HG03064 (cell line): ENCODE results near the gene RFPL4A.
"Not testable (repeated sequence)": the region's sequence is repeated elsewhere in the genome, so short reads cannot be mapped to it uniquely, and the experiment has no call there.

Experiments
- ATAC-seq: cut with Tn5 transposase; IDR thresholded peaks from one replicate; pipeline ENCODE4 v1.9.1; 2021; ENCODE audit warnings: low read depth; ENCODE audit not compliant: unreplicated experiment

The RFPL4A gene

DNA sequence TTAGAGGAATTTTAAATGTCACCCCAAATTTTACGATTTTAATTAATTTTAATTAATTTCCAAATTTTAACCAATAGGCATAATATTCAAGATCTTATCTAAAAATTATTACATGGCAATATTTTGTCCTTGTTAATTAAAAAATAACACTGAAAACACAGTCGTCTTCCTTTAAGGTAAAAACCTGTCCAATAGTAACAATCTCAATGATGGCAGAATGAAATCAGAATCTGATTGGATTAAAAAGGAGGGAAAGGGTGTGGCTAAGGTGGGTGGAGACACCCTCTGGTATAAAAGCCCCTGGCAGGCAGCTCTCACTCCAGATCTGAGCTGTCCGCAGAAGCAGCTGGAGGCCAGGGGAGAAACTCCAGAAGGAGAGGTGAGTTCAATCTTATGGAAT is at the start of gene RFPL4A:
TSS of gene RFPL4A (plus strand) at position 301 of the 400 bp plus-strand sequence. CDS start 2,704 bp downstream, outside the sequence.
- not testable (repeated sequence) for ATAC-seq

GRCh38 chr19:55711719-55712118 is 47.2 kb upstream of the RFPL4A start:
- ATAC-seq = no peak

DNA sequence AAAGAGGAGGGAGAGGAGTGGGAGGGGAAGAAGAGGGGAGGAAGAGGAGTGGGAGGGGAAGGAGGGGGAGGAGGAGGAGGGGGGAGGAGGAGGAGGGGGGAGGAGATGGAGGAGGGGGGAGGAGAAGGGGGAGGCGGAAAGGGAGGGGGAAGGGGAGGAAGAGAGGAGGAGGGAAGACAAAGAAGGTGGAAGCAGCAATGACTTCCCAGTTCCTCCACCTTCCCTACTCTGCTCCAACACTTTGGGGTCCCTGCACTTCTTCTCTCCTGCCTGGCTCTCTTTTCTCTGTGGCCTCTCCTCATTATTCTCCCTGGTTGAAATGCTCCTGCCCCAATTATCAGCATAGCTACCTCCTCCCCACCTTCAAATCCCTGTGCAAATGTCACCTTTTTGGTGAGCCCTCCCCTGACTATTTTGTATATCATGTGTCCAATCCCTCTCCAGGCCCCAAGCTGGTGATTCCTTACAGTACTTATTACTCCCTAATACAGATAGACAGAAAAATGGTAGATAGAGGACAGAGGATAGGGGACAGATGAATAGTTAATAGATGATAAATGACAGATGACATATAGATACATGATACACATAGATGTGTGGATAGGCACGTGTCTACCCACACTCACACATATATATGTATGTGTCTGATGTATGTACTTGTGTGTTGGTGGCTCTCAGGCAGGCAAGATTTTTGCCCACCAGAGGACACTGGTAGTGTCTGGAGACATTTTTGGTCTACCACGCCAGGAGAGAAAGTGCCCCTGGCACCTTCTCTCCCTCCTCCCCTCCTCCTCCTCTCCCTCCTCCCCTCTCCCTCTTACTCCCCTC is 45.9 kb upstream of the RFPL4A start:
- no peak for ATAC-seq

GRCh38 chr19:55716531-55716930 is 42.4 kb upstream of the RFPL4A start:
- no peak for ATAC-seq

GRCh38 chr19:55717251-55717650 is 41.6 kb upstream of the RFPL4A start:
- ATAC-seq = no peak

DNA sequence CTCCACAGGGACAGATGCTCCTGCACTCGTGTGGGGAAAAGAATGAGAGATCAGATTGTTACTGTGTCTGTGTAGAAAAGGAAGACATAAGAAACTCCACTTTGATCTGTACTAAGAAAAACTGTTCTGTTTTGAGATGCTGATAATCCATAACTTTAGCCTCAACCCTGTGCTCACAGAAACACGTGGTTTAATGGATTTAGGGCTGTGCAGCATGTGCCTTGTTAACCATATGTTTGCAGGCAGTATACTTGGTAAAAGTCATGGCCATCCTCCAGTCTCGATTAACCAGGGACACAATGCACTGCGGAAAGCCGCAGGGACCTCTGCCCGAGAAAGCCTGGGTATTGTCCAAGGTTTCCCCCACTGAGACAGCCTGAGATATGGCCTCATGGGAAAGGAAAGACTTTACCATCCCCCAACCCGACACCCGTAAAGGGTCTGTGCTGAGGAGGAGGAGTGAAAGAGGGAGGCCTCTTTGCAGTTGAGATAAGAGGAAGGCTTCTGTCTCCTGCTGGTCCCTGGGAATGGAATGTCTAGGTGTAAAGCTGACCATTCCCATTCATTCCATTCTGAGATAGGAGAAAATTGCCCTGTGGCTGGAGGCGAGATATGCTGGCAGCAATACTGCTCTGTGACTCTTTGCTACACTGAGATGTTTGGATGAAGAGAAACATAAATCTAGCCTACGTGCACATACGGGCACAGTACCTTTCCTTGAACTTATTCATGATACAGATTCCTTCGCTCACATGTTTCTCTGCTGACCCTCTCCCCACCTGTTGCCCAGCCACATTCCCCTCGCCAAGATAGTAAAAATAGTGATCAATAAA is 40.8 kb upstream of the RFPL4A start:
- not testable (repeated sequence) for ATAC-seq

DNA sequence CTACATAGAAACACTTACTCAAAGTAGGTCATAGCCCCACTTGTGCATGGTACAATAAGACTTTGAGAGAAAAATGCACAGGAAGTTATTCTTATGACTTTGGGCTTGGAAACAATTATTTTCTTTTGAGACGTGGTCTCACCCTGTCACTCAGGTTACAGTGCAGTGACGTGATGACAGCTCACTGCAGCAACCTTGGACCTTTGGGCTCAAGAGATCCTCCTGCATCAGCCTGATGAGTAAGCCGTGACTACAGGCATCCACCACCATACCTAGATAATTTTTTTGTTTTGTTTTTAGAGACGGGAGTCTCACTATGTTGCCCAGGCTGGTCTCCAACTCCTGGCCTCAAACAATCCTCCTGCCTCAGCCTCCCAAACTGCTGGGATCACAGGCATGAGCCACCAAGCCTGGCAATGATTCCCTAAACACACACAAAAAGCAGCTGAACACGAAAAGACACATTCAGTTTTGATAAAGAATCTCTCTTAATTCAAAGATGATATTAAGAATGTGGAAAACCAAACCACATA is 38.6 kb upstream of the RFPL4A start:
- no peak for ATAC-seq

DNA sequence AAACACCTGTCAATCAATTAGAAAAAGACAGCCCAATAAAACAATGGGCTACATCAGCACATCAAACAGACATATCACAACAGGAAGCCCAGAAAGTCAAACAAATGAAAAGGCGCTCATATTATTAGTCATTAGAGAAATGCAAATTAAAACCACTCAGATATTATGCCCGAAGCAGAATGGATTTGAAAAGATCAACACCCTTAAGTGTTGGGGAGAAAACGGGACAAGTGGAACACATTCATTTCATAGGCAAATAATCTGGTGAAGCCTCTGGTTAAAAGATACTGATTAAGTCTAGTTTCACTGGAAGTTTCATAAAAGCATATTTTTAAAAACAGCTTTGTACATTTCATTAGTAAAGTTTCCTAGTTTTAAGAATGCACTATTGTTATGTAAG is 38.1 kb upstream of the RFPL4A start:
- no peak for ATAC-seq

GRCh38 chr19:55723491-55723890 is 35.4 kb upstream of the RFPL4A start:
- no peak for ATAC-seq

GRCh38 chr19:55730378-55730777 is 28.5 kb upstream of the RFPL4A start:
- not testable (repeated sequence) for ATAC-seq

DNA sequence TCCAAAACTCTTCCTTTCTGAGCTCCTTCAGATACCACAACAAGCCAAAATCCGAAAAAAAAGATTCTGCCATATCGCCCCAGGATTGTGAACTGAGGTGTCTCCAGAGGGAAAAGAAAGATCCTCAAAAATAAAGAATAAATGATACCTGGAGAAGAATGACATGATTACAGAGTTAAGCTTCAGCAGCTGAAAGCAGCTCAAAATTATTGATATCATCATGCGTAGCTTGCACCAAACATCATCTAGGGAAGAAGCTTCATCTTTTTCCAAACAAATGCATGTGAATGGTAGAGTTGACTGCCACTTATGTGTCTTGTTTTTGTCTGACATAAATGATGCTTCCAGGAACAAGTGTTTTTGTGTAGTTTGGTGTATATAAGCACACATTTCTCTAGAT is 20.6 kb upstream of the RFPL4A start, which contains the start of gene NLRP9:
TSS of gene NLRP9 (minus strand) at position 101 of the 400 bp plus-strand sequence. CDS start at position 73, 28 bp downstream.
- no peak for ATAC-seq

GRCh38 chr19:55750715-55751114 is 8.2 kb upstream of the RFPL4A start:
- ATAC-seq = no peak

GRCh38 chr19:55753401-55753800 is 5.5 kb upstream of the RFPL4A start:
- no peak for ATAC-seq

- not testable (repeated sequence) for ATAC-seq
Observed at GRCh38 chr19:55756808-55757207, 2.1 kb upstream of the RFPL4A start.

DNA sequence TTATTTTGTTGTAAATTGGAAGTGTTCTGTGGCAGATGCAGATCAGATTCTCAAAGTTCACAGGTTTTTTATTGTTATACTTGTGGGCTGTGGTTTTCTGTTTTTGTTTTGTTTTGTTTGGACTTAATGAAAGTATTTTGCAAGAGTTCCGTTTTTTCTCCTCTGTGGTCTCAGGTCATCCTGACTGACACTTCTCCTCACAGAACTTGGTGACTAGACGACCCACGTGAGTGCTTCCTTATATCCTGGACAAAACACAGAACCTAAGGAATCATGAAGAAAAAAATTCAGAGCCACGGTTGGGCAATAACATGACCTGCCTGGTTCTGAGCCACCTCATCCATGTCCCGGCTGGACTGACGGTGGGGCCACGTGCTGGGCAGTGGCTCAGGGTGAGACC is 7.6 kb downstream of the RFPL4A start:
- ATAC-seq = no peak

DNA sequence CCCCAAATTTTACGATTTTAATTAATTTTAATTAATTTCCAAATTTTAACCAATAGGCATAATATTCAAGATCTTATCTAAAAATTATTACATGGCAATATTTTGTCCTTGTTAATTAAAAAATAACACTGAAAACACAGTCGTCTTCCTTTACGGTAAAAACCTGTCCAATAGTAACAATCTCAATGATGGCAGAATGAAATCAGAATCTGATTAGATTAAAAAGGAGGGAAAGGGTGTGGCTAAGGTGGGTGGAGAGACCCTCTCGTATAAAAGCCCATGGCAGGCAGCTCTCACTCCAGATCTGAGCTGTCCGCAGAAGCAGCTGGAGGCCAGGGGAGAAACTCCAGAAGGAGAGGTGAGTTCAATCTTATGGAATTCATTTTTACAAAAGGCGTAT is 9.9 kb downstream of the RFPL4A start, which contains the start of gene RFPL4AL1:
TSS of gene RFPL4AL1 (plus strand) at position 301 of the 400 bp plus-strand sequence. CDS start 2,687 bp downstream, outside the sequence.
- not testable (repeated sequence) for ATAC-seq

- not testable (repeated sequence) for ATAC-seq
Observed at GRCh38 chr19:55769632-55770031, 10.7 kb downstream of the RFPL4A start.

- no peak for ATAC-seq
Observed at GRCh38 chr19:55777528-55777927, 18.6 kb downstream of the RFPL4A start.

DNA sequence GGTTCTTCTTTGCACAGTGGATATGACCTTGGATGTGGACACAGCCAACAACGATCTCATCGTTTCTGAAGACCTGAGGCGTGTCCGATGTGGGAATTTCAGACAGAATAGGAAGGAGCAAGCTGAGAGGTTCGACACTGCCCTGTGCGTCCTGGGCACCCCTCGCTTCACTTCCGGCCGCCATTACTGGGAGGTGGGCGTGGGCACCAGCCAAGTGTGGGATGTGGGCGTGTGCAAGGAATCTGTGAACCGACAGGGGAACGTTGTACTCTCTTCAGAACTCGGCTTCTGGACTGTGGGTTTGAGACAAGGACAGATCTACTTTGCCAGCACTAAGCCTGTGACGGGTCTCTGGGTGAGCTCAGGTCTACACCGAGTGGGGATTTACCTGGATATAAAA is 19.4 kb downstream of the RFPL4A start:
- no peak for ATAC-seq

DNA sequence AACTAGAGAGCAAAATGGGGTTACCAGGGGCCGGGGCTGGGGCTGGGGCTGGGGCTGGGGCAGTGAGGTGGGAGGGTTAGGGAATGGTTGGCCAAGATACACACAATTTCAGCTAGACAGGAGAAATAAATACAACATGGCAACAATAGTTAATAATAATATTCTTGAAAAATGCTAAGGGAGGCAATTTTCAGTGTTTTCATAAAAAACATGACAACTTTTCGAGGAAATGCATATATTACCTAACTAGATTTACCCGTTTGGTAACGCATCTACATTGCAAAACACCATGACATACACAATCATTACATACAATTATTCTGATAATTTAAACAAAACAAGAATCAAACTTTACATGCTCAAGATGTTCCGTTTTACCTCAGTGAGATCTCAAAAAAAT is 22.2 kb downstream of the RFPL4A start:
- ATAC-seq = no peak

DNA sequence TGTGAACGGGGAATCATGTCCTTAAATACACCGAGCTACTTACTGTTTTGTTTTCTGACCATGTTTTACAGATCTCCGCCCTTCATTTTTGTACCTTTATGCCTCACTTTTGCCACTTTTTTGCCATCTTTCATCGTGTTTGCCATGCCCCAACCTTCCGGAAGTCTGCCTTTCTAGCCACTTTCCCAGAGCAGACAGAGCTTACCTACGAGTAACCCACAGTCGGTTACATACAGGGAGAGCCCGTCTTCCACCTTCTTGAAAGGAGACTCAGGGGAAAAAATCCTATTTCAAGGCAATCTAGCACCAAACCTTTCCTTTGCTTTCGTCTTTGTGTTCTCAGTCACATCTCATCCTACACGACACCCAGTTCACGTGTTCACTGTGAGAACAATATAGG is 36.1 kb downstream of the RFPL4A start:
- no peak for ATAC-seq
